ENCODE measurements around the gene ANKRD40.

The ANKRD40 gene

GRCh38 chr17:50707289-50708049 is at the start of gene ANKRD40:
Gene ANKRD40, minus strand, starts transcription at chr17:50707914. Its CDS starts 260 bp downstream, at chr17:50707654.
- no peaks in the 10 kb centered on the region for H3K9me3 ChIP-seq (ENCODE audit: insufficient read depth, low read length)
- H2AFZ ChIP-seq (ENCODE audit: low read depth, low read length): peak within 1 kb of the TSS; percentile 95
- peaks cover 20% of the 10 kb centered on the region for H3K4me1 ChIP-seq (ENCODE audit: low read length)
- no peaks in the 10 kb centered on the region for H4K20me1 ChIP-seq (ENCODE audit: insufficient read depth, low read length)
- no peaks in the 10 kb centered on the region for H3K27me3 ChIP-seq (ENCODE audit: low read depth, low read length)
- peaks cover 11% of the 10 kb centered on the region for H3K36me3 ChIP-seq (replicated peaks; ENCODE audit: low read depth, low read length)
- H3K9ac ChIP-seq (ENCODE audit: low read length): peak within 1 kb of the TSS; percentile 99
- H3K4me3 ChIP-seq (ENCODE audit: low read length): peak within 1 kb of the TSS; percentile 96
- H3K79me2 ChIP-seq (ENCODE audit: low read length): peaks cover 67% of the 10 kb centered on the region
- peak within 1 kb of the TSS; percentile 96 for H3K4me2 ChIP-seq (ENCODE audit: low read length)
- no peak for TF ChIP-seq EZH2phosphoT487 (IDR thresholded peaks at IDR 0.05; ENCODE audit: low read depth)
- TF ChIP-seq, protein P1, sequence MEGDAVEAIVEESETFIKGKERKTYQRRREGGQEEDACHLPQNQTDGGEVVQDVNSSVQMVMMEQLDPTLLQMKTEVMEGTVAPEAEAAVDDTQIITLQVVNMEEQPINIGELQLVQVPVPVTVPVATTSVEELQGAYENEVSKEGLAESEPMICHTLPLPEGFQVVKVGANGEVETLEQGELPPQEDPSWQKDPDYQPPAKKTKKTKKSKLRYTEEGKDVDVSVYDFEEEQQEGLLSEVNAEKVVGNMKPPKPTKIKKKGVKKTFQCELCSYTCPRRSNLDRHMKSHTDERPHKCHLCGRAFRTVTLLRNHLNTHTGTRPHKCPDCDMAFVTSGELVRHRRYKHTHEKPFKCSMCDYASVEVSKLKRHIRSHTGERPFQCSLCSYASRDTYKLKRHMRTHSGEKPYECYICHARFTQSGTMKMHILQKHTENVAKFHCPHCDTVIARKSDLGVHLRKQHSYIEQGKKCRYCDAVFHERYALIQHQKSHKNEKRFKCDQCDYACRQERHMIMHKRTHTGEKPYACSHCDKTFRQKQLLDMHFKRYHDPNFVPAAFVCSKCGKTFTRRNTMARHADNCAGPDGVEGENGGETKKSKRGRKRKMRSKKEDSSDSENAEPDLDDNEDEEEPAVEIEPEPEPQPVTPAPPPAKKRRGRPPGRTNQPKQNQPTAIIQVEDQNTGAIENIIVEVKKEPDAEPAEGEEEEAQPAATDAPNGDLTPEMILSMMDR (IDR thresholded peaks at IDR 0.05; ENCODE audit: low read depth, low read length): no peak
- H3K27ac ChIP-seq (ENCODE audit: low read length): peak within 1 kb of the TSS; percentile 91

- peaks cover 46% of the 10 kb centered on the region for H3K36me3 ChIP-seq (replicated peaks; ENCODE audit: low read depth, low read length)
- H3K9me3 ChIP-seq (ENCODE audit: insufficient read depth, low read length): no peaks in the 10 kb centered on the region
- H3K79me2 ChIP-seq (ENCODE audit: low read length): 0 out of 2 replicates have a peak, but pooled peaks cover 4% of the 10 kb centered on the region
- no peak overlapping the region for H3K27ac ChIP-seq (ENCODE audit: low read length)
- H4K20me1 ChIP-seq (ENCODE audit: insufficient read depth, low read length): no peaks in the 10 kb centered on the region
- no peaks in the 10 kb centered on the region for H3K27me3 ChIP-seq (ENCODE audit: low read depth, low read length)
- H2AFZ ChIP-seq (ENCODE audit: low read depth, low read length): no peak overlapping the region
- TF ChIP-seq, protein P1 (IDR thresholded peaks at IDR 0.05; ENCODE audit: low read depth, low read length): no peak
- no peak for TF ChIP-seq EZH2phosphoT487 (IDR thresholded peaks at IDR 0.05; ENCODE audit: low read depth)
- no peaks in the 10 kb centered on the region for H3K4me1 ChIP-seq (ENCODE audit: low read length)
- no peak overlapping the region for H3K4me3 ChIP-seq (ENCODE audit: low read length)
- no peak overlapping the region for H3K4me2 ChIP-seq (ENCODE audit: low read length)
- H3K9ac ChIP-seq (ENCODE audit: low read length): no peak overlapping the region
Measured at GRCh38 chr17:50754521-50754920, 46.8 kb upstream of the ANKRD40 start.

DNA sequence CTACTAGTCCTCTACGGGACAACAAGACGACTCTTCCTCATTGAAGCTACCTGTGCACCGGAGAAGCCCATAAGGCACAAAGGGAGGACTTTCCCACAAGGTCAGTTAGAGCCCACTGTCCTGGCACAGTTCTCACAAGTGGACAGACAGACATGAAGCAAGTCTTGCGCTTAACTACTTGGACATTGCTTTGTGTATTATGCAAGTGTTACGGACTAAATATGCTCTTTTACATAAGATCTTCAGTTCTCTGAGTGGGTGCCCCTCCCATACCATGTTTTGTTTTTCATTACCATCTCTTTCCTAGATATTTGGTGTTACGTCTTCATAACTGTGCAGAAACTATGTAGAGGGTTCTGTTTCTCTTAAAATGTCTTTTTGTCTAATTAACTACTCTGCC is 41.5 kb upstream of the ANKRD40 start:
- TF ChIP-seq, protein P1 (IDR thresholded peaks at IDR 0.05; ENCODE audit: low read depth, low read length): no peak
- no peak for TF ChIP-seq EZH2phosphoT487 (IDR thresholded peaks at IDR 0.05; ENCODE audit: low read depth)
- H3K36me3 ChIP-seq (replicated peaks; ENCODE audit: low read depth, low read length): peaks cover 80% of the 10 kb centered on the region
- H3K27me3 ChIP-seq (ENCODE audit: low read depth, low read length): no peaks in the 10 kb centered on the region
- H3K79me2 ChIP-seq (ENCODE audit: low read length): peaks cover 19% of the 10 kb centered on the region
- no peak overlapping the region for H3K4me2 ChIP-seq (ENCODE audit: low read length)
- H4K20me1 ChIP-seq (ENCODE audit: insufficient read depth, low read length): no peaks in the 10 kb centered on the region
- no peaks in the 10 kb centered on the region for H3K9me3 ChIP-seq (ENCODE audit: insufficient read depth, low read length)
- H2AFZ ChIP-seq (ENCODE audit: low read depth, low read length): no peak overlapping the region
- no peak overlapping the region for H3K9ac ChIP-seq (ENCODE audit: low read length)
- H3K4me1 ChIP-seq (ENCODE audit: low read length): no peaks in the 10 kb centered on the region
- no peak overlapping the region for H3K4me3 ChIP-seq (ENCODE audit: low read length)
- no peak overlapping the region for H3K27ac ChIP-seq (ENCODE audit: low read length)

DNA sequence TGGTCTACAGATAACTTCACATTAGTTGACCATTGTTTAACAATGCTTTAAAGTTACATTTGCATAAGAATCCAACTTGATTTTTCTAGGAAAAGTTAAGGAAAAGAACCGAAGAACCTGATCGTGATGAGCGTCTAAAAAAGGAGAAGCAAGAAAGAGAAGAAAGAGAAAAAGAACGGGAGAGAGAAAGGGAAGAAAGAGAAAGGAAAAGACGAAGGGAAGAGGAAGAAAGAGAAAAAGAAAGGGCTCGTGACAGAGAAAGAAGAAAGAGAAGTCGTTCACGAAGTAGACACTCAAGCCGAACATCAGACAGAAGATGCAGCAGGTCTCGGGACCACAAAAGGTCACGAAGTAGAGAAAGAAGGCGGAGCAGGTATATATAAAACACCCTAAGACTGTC is 37.9 kb upstream of the ANKRD40 start:
- Histone ChIP-seq H3K27me3 (ENCODE audit: low read depth, low read length) (no peaks in the 10 kb centered on the region), H3K79me2 (ENCODE audit: low read length) (peaks cover 28% of the 10 kb centered on the region), H2AFZ (ENCODE audit: low read depth, low read length) (no peak overlapping the region), H3K4me3 (ENCODE audit: low read length) (no peak overlapping the region), H3K27ac (ENCODE audit: low read length) (no peak overlapping the region), H3K4me2 (ENCODE audit: low read length) (no peak overlapping the region), H3K4me1 (ENCODE audit: low read length) (no peaks in the 10 kb centered on the region), H3K9me3 (ENCODE audit: insufficient read depth, low read length) (no peaks in the 10 kb centered on the region), H3K9ac (ENCODE audit: low read length) (no peak overlapping the region), H3K36me3 (replicated peaks; ENCODE audit: low read depth, low read length) (peaks cover 84% of the 10 kb centered on the region), H4K20me1 (ENCODE audit: insufficient read depth, low read length) (no peaks in the 10 kb centered on the region)
- TF ChIP-seq, protein P1 (IDR thresholded peaks at IDR 0.05; ENCODE audit: low read depth, low read length): no peak
- no peak for TF ChIP-seq EZH2phosphoT487 (IDR thresholded peaks at IDR 0.05; ENCODE audit: low read depth)

All from OCI-LY3 (cell line).